HG02798 (cell line): ENCODE data around the gene PROSER2.

ENCODE experiments used
- ATAC-seq: cut with Tn5 transposase; IDR thresholded peaks from one replicate; pipeline ENCODE4 v1.9.1; 2021; ENCODE audit warnings: mild to moderate bottlenecking; ENCODE audit not compliant: unreplicated experiment, poor library complexity

PROSER2 gene

GRCh38 chr10:11899067-11899876 lies 76.1 kb downstream of the PROSER2 start:
- no peak for ATAC-seq

GRCh38 chr10:11901036-11901301 lies 77.8 kb downstream of the PROSER2 start:
- ATAC-seq = no peak

GRCh38 chr10:11901454-11901832 lies 78.3 kb downstream of the PROSER2 start:
- no peak for ATAC-seq

- no peak for ATAC-seq
Measured at GRCh38 chr10:11901833-11902475, 78.8 kb downstream of the PROSER2 start.

GRCh38 chr10:11902646-11903045 lies 79.5 kb downstream of the PROSER2 start:
- ATAC-seq = no peak

GRCh38 chr10:11906714-11907113 lies 83.6 kb downstream of the PROSER2 start:
- no peak for ATAC-seq

- ATAC-seq = no peak
Measured at GRCh38 chr10:11907914-11908313, 84.8 kb downstream of the PROSER2 start.

GRCh38 chr10:11908536-11908935 lies 85.4 kb downstream of the PROSER2 start:
- ATAC-seq = no peak

GRCh38 chr10:11908991-11909390 lies 85.8 kb downstream of the PROSER2 start:
- no peak for ATAC-seq

- ATAC-seq = no peak
Measured at GRCh38 chr10:11909618-11910017, 86.5 kb downstream of the PROSER2 start.

- no peak for ATAC-seq
Measured at GRCh38 chr10:11910102-11910501, 86.9 kb downstream of the PROSER2 start.

GRCh38 chr10:11913079-11913641 lies 90.0 kb downstream of the PROSER2 start:
- ATAC-seq = no peak

- ATAC-seq = no peak
Measured at GRCh38 chr10:11918384-11918783, 95.2 kb downstream of the PROSER2 start.

- ATAC-seq = no peak
Measured at GRCh38 chr10:11919271-11919670, 96.1 kb downstream of the PROSER2 start.
